Measurements from ENCODE around the gene MAP3K6. TPM values are rescaled to one million over a fixed set of nuclear protein-coding genes. Genes with fewer than 3 reads are reported as not detected.
A peak's percentile ranks its signal among the peaks of the same experiment; 100 is the strongest.

MAP3K6 gene
- total and polyA plus RNA-seq, 2 of the 13 experiments (the other 11 are each of a cell fraction or from before 2014, with no cell fraction given): 2.7 to 3.2 TPM

- Histone ChIP-seq H3K36me3 (replicated peaks in 1 of 2; ENCODE audit: control insufficient read depth in 1 of 2, insufficient read depth in 2 of 2, low read length in 2 of 2) (0 out of 5 replicates have a peak, but pooled peaks cover 0 to 2% of the 10 kb centered on the region in 2 experiments), H3K27ac (ENCODE audit: extremely low read length, insufficient read depth, low read length) (no peak overlapping the region), H3K27me3 (ENCODE audit: control insufficient read depth in 1 of 2, insufficient read depth in 2 of 2, low read length in 2 of 2) (no peaks in the 10 kb centered on the region), H3K79me2 (ENCODE audit: insufficient read depth, low read length) (no peaks in the 10 kb centered on the region), H3K4me2 (ENCODE audit: low read depth, low read length) (no peak overlapping the region), H3K9ac (ENCODE audit: insufficient read depth, low read depth, low read length) (no peak overlapping the region), H3K9me3 (ENCODE audit: low read length) (no peaks in the 10 kb centered on the region), H2AFZ (ENCODE audit: low read length) (no peak overlapping the region), H3K4me1 (ENCODE audit: insufficient read depth, low read length) (peaks cover 24% of the 10 kb centered on the region), H3K4me3 (replicated peaks in 1 of 3; ENCODE audit: insufficient read depth in 1 of 3, low read depth in 2 of 3, low read length in 3 of 3) (no peak overlapping the region), H4K20me1 (ENCODE audit: insufficient read depth, low read length) (no peaks in the 10 kb centered on the region)
- BruUV-seq (replicated peaks): no TSS peak
- TF ChIP-seq ZFP90 (CRISPR knock-in tag; IDR thresholded peaks at IDR 0.05; ENCODE audit: borderline replicate concordance) (no peak), ZKSCAN5 (CRISPR knock-in tag; IDR thresholded peaks at IDR 0.05) (no peak), ZNF646 (CRISPR knock-in tag; IDR thresholded peaks at IDR 0.05) (no peak), ZNF629 (CRISPR knock-in tag; conservative IDR thresholded peaks at IDR 0.05) (peak; percentile 80)
- no peak for FAIRE-seq
- 87% methylated on average over 5 of the region's 5 CpGs for WGBS (ENCODE audit: low lambda C conversion rate)
- ChIA-PET POLR2A (interaction anchor here (1.0 kb wide), 1 partner anchor 12 kb away, joined by 3 read pairs; no protein-coding TSS in a partner anchor), CTCF (ENCODE audit: low intra/inter-chr PET ratio, low total read pairs) (no interaction called here)
- intact Hi-C loops (cut with micrococcal nuclease; ENCODE audit: unreplicated experiment): no loop called here
- DNase-seq (ENCODE audit: low spot score): no peak
- no peak for ATAC-seq
- in situ Hi-C loops (cut with HindIII; ENCODE audit: extremely low pct_ligation_motif_present, low pct_unique_long_range_greater_than_20kb): loop anchor here (5.0 kb wide), 1 partner anchor 37 kb away; the partner anchor contains the start of gene GPR3
Measured at GRCh38 chr1:27355683-27356082, 11.1 kb downstream of the MAP3K6 start.
